Activated CD4-positive, alpha-beta T cell treated with anti-CD3 and anti-CD28 coated beads for 36 hours (primary cell): ENCODE results near the gene ZMIZ1. TPM values are rescaled to one million over a fixed set of nuclear protein-coding genes. Genes with fewer than 3 reads are reported as not detected.

Experiments
- ATAC-seq: fragments of 200-7000 bp; cut with Tn5 transposase; one replicate; pipeline ENCODE4 v1.10.0; 2021; ENCODE audit warnings: mild to moderate bottlenecking, moderate library complexity
- CTCF ChIA-PET: fragments of 350-600 bp; sonication (Branson Sonifier 250); formaldehyde crosslinking; loops from one replicate; lab custom pipeline; 2021; ENCODE audit warnings: antibody characterized with exemption; lab: Charles Lee
- POLR2A ChIA-PET: fragments of 350-600 bp; sonication (Branson Sonifier 250); formaldehyde crosslinking; loops from one replicate; lab custom pipeline; 2021; ENCODE audit warnings: antibody characterized with exemption, inconsistent platforms; lab: Charles Lee
- DNase-seq: peaks from one replicate; pipeline ENCODE4 v3.0.0-alpha.2; 2020
- H3K27ac Mint-ChIP-seq: one replicate; pipeline ENCODE4 v1.8.0; 2021; ENCODE audit warnings: mixed read lengths
- H3K27me3 Mint-ChIP-seq: one replicate; pipeline ENCODE4 v1.8.0; 2021; ENCODE audit warnings: mixed read lengths
- H3K36me3 Mint-ChIP-seq: one replicate; pipeline ENCODE4 v1.8.0; 2021; ENCODE audit warnings: low read depth, mixed read lengths
- H3K4me1 Mint-ChIP-seq: one replicate; pipeline ENCODE4 v1.8.0; 2021; ENCODE audit warnings: mixed read lengths
- H3K4me3 Mint-ChIP-seq: one replicate; pipeline ENCODE4 v1.8.0; 2021; ENCODE audit warnings: mild to moderate bottlenecking, moderate library complexity, mixed read lengths
- H3K9me3 Mint-ChIP-seq: one replicate; pipeline ENCODE4 v1.8.0; 2021; ENCODE audit warnings: low read depth, mixed read lengths
- intact Hi-C, 2 experiments: fragments of 100-400 bp; cut with DNase I in 1 of 2; cut with micrococcal nuclease in 1 of 2; formaldehyde crosslinking; loops; one replicate each; pipeline versions ENCODE4 v1.14.2 to v1.15.1; 2022 to 2024; cut with DNase I, micrococcal nuclease
- total RNA-seq, 2 experiments: library from RNA; stranded (reverse); gene quantifications; one replicate each; pipeline ENCODE4 v1.2.3, GENCODE V29; 2021

ZMIZ1 gene
- total RNA-seq, 2 experiments from 2014 or later = 33.9 to 34.3 TPM

DNA sequence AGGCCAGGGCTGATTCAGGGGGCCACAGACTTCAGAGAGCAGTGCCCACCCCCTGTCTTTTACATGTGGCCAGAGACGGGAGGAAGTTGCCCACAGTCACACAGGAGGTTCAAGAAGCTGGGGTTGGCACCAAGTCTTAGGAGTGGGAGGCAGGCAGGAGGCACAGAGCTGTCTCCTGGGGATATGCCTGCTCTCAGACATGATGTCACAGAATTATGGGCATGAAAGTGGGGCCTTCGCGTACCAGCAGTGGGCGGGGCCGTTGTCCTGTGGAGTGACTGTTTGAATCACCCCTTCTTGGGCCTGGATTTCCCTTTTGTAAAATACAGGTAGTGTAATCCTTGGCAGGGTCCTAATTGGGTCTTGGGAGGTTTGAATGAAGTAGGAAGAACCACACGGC, 197.3 kb downstream of the ZMIZ1 start:
- H3K9me3 Mint-ChIP-seq = no peaks in the 10 kb centered on the region

DNA sequence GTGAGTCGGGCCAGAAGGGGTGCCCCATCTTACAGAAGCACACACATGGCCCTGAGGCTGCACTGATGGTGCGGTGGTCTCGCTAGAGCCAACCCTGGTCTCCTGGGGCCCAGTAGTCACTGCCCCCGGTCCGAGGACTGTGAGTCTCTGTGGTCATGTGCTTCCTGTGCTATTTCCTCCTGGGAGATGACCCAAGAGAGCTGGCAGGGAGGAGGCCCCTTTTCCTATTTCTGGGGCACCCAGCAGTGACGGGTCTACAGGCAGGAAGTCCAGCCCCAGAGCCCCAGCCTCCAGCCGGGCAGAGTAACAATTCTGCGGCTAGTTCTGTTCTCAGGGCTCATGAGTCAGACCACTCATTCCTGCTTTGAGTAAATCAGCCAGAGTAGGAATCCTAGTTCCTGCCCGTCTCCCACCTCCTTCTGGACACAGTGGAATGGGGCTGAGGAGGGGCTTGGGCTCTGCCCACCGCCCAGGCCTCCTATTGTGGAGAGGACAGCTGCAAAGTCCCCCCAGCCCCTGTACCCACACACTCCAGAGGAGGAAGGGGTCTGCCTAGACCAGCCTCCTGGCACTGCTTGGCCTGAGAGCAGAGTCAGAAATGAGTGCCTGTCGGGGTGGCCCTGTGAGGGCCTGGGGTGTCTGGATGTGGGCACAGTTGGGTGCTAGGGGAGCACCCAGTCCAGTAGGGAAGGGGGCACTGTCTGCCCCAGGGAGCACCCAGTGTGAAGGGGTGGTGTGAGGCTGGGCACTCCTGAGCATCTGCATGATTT, 198.0 kb downstream of the ZMIZ1 start:
- peak overlapping the region; percentile 26 for H3K27ac Mint-ChIP-seq
- DNase-seq = peak; percentile 54
- H3K36me3 Mint-ChIP-seq = no peaks in the 10 kb centered on the region
- no peaks in the 10 kb centered on the region for H3K9me3 Mint-ChIP-seq
- intact Hi-C loops = no loop called here
- ChIA-PET CTCF (interaction anchor here (0.6 to 0.7 kb wide), 3 partner anchors 52 to 1237 kb away, joined by 3 to 4 read pairs (median 3); partner anchors contain the start of gene POLR3A), POLR2A (no interaction called here)
- ATAC-seq = peak; percentile 75
- no peaks in the 10 kb centered on the region for H3K27me3 Mint-ChIP-seq
- no peak overlapping the region for H3K4me3 Mint-ChIP-seq
- peaks cover 21% of the 10 kb centered on the region for H3K4me1 Mint-ChIP-seq

More for the DNA sequence above, 197.3 kb downstream of the ZMIZ1 start:
- POLR2A ChIA-PET = no interaction called here
- Mint-ChIP-seq H3K4me1 (peaks cover 21% of the 10 kb centered on the region), H3K27me3 (no peaks in the 10 kb centered on the region), H3K36me3 (no peaks in the 10 kb centered on the region), H3K4me3 (no peak overlapping the region), H3K27ac (peak overlapping the region; percentile 26)
- peak; percentile 63 for DNase-seq
- intact Hi-C loops = no loop called here
- CTCF ChIA-PET = interaction anchor here (0.6 kb wide), 1 partner anchor 67 kb away, joined by 3 read pairs; no protein-coding TSS in a partner anchor
- ATAC-seq = peak; percentile 64

- no peaks in the 10 kb centered on the region for H3K27me3 Mint-ChIP-seq
- POLR2A ChIA-PET = no interaction called here
Observed at GRCh38 chr10:79267499-79267898, 198.7 kb downstream of the ZMIZ1 start.

DNA sequence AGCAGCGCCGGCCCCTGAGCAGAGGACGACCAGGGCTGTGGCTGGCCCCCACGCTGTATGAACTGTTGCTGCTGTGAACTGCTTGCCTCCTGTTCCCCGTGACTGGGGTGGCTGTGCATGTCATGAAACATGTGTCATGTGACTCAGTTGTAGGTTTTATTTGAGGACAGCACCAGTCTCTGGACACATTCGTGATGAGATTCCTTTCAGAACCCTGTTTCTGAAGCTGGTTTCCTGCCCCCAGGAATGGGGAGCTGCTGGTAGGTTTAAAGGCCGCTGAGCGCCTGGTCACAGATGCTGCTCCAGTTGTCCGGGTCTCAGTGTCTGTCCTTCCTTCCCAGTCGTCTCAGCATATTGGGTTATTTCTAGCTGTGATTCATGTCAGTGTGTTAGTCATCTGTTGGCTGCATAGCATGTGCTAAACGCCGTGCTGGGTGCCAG, 199.4 kb downstream of the ZMIZ1 start:
- H3K36me3 Mint-ChIP-seq = no peaks in the 10 kb centered on the region
- ChIA-PET CTCF (interaction anchor here (0.6 kb wide), 1 partner anchor 229 kb away, joined by 3 read pairs; no protein-coding TSS in a partner anchor), POLR2A (no interaction called here)
- no peaks in the 10 kb centered on the region for H3K27me3 Mint-ChIP-seq
- DNase-seq = no peak
- intact Hi-C loops = no loop called here
- peaks cover 21% of the 10 kb centered on the region for H3K4me1 Mint-ChIP-seq
- H3K4me3 Mint-ChIP-seq = no peak overlapping the region
- no peaks in the 10 kb centered on the region for H3K9me3 Mint-ChIP-seq
- no peak overlapping the region for H3K27ac Mint-ChIP-seq
- ATAC-seq = no peak

More at GRCh38 chr10:79267499-79267898, 198.7 kb downstream of the ZMIZ1 start:
- intact Hi-C loops = no loop called here
- ATAC-seq (no peak), DNase-seq (peak; percentile 16)
- peaks cover 21% of the 10 kb centered on the region for H3K4me1 Mint-ChIP-seq
- no peaks in the 10 kb centered on the region for H3K36me3 Mint-ChIP-seq
- H3K9me3 Mint-ChIP-seq = no peaks in the 10 kb centered on the region
- H3K27ac Mint-ChIP-seq = no peak overlapping the region
- H3K4me3 Mint-ChIP-seq = no peak overlapping the region
- CTCF ChIA-PET = interaction anchor here (0.6 to 0.7 kb wide), 2 partner anchors 52 to 1238 kb away, joined by 3 to 4 read pairs; partner anchors contain the start of gene POLR3A

GRCh38 chr10:79268742-79269141, 200.0 kb downstream of the ZMIZ1 start:
- Mint-ChIP-seq H3K27me3 (no peaks in the 10 kb centered on the region), H3K4me3 (no peak overlapping the region), H3K4me1 (peaks cover 21% of the 10 kb centered on the region), H3K36me3 (no peaks in the 10 kb centered on the region), H3K27ac (no peak overlapping the region), H3K9me3 (no peaks in the 10 kb centered on the region)
- DNase-seq (no peak), ATAC-seq (no peak)
- intact Hi-C loops = no loop called here
- ChIA-PET POLR2A (no interaction called here), CTCF (interaction anchor here (0.6 to 1.0 kb wide), 2 partner anchors 9 to 230 kb away, joined by 3 to 4 read pairs; no protein-coding TSS in a partner anchor)

- no peak for DNase-seq
- peaks cover 21% of the 10 kb centered on the region for H3K4me1 Mint-ChIP-seq
- ATAC-seq = no peak
- intact Hi-C loops = no loop called here
- no peak overlapping the region for H3K4me3 Mint-ChIP-seq
- CTCF ChIA-PET = interaction anchor here (1.0 kb wide), 1 partner anchor 8 kb away, joined by 4 read pairs; no protein-coding TSS in a partner anchor
- no peaks in the 10 kb centered on the region for H3K9me3 Mint-ChIP-seq
- POLR2A ChIA-PET = no interaction called here
- H3K27me3 Mint-ChIP-seq = no peaks in the 10 kb centered on the region
- H3K27ac Mint-ChIP-seq = peak overlapping the region; percentile 51
- no peaks in the 10 kb centered on the region for H3K36me3 Mint-ChIP-seq
Observed at GRCh38 chr10:79269443-79269842, 200.7 kb downstream of the ZMIZ1 start.

GRCh38 chr10:79269969-79270368, 201.2 kb downstream of the ZMIZ1 start:
- Mint-ChIP-seq H3K4me1 (peaks cover 21% of the 10 kb centered on the region), H3K27me3 (no peaks in the 10 kb centered on the region), H3K9me3 (no peaks in the 10 kb centered on the region), H3K4me3 (no peak overlapping the region), H3K27ac (no peak overlapping the region), H3K36me3 (no peaks in the 10 kb centered on the region)
- intact Hi-C loops = no loop called here
- DNase-seq (no peak), ATAC-seq (no peak)
- ChIA-PET CTCF (no interaction called here), POLR2A (no interaction called here)

DNA sequence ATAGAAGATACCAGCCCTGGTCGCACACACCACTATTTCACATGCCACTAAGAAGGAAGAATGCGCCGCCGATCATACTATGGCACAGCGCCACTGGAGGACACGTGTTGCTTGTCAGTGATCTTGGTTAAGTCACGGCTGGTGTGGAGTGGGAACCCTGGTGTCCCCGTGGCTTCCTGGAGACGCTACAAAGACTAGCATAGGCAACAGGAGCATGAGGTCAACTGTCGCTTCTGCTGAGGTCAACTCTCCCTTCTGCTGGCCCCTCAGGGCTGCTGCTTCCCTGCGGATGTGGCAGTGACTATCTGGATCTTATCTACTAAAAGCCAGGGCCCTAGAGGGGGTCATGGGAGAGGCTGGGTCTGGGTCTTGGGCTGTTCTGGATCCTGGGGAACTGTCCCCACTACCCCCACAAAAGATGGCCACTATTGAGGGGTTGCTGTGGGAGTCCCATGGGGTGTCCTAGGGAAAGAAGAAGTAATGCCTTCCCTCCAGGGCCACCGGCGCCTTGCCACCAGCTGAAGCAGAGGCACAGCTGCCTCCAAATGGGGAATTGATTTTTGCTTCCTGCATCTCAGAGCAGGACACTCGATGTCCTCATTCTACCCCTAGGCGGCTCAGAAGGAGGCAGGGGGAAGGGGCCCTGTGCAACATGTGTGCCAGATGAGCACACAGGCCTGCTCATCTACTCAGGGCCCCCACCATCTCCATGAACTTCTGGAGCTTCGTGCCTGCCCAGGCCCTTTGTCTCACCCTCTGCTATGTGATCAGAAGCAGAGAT, 201.9 kb downstream of the ZMIZ1 start:
- intact Hi-C loops = no loop called here
- CTCF ChIA-PET = interaction anchor here (1.0 kb wide), 1 partner anchor 64 kb away, joined by 3 read pairs; no protein-coding TSS in a partner anchor
- ATAC-seq (no peak), DNase-seq (no peak)
- no peaks in the 10 kb centered on the region for H3K36me3 Mint-ChIP-seq
- H3K9me3 Mint-ChIP-seq = no peaks in the 10 kb centered on the region
- no peak overlapping the region for H3K27ac Mint-ChIP-seq
- POLR2A ChIA-PET = no interaction called here
- H3K4me1 Mint-ChIP-seq = peaks cover 17% of the 10 kb centered on the region
- H3K27me3 Mint-ChIP-seq = no peaks in the 10 kb centered on the region
- no peak overlapping the region for H3K4me3 Mint-ChIP-seq

DNA sequence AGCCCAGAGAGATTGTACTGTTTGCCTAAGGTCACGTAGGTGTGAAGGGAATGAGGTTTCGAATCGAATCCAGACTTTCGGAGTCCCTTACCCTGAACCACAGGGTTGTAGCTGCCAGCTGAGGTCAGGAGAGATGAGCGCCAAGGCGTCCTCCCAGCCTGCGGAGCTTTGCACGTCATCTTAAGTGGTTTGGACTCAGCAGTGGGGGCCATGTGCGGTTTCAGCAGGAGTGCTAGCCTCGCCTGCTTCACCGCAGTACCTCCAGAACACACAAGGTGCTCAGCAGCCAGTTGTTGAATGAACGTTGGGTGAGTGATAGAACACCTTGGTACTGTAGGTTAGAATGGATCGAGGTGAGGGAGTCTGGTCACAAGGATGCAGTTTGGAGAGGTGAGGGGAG, 203.6 kb downstream of the ZMIZ1 start:
- peaks cover 2% of the 10 kb centered on the region for H3K36me3 Mint-ChIP-seq
- no peak overlapping the region for H3K4me3 Mint-ChIP-seq
- ChIA-PET CTCF (interaction anchor here (0.6 kb wide), 1 partner anchor 30 kb away, joined by 3 read pairs; no protein-coding TSS in a partner anchor), POLR2A (no interaction called here)
- intact Hi-C loops = no loop called here
- ATAC-seq = no peak
- no peak for DNase-seq
- peaks cover under 1% of the 10 kb centered on the region for H3K4me1 Mint-ChIP-seq
- H3K9me3 Mint-ChIP-seq = no peaks in the 10 kb centered on the region
- no peaks in the 10 kb centered on the region for H3K27me3 Mint-ChIP-seq
- H3K27ac Mint-ChIP-seq = no peak overlapping the region

GRCh38 chr10:79273604-79274003, 204.8 kb downstream of the ZMIZ1 start:
- intact Hi-C loops = no loop called here
- ChIA-PET CTCF (no interaction called here), POLR2A (no interaction called here)
- no peak overlapping the region for H3K27ac Mint-ChIP-seq
- ATAC-seq (no peak), DNase-seq (no peak)
- H3K36me3 Mint-ChIP-seq = peaks cover 8% of the 10 kb centered on the region
- no peaks in the 10 kb centered on the region for H3K27me3 Mint-ChIP-seq
- H3K4me3 Mint-ChIP-seq = no peak overlapping the region
- H3K9me3 Mint-ChIP-seq = no peaks in the 10 kb centered on the region
- H3K4me1 Mint-ChIP-seq = no peaks in the 10 kb centered on the region

DNA sequence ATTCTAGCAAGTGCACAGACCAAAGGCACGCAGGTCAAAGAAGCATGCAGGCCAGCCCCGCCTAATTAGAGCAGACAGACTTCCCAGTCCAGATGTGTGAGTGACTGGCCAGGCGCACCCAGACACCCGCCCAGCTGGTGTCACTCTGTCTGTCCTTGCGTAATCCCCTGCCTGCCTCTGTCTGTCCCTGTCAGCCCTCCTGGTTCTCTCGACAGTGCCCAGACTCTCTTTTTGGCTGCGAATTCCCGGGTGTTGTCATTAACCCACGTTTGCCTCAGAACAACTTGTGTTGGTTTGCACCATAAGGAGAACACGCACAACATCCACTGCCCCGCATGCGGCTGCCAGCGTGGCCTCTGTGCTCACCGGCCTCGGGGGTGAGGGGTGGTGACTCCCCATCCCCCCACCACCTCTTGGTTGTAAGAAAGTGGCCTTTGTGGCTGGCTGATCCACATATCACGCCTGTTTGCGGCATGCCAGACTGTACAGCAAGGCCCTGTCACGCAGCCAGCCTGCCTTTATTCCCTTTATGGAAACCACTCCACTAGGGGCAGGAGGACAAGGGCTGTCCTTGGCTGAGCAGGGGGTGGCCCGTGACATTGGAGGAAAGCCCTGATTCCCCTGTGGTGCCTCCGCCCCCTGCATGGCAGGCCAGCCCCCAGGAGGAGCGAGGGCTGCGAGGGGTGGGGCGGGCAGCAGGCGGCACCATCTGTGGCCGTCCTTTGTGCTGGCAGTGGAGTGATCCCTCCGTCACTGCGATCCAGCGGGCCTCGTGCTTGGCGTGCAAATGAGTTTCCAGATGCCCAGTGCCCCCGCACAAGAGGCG, 205.7 kb downstream of the ZMIZ1 start:
- DNase-seq = no peak
- Mint-ChIP-seq H3K9me3 (no peaks in the 10 kb centered on the region), H3K36me3 (peaks cover 12% of the 10 kb centered on the region), H3K4me3 (no peak overlapping the region), H3K27me3 (no peaks in the 10 kb centered on the region), H3K4me1 (no peaks in the 10 kb centered on the region), H3K27ac (no peak overlapping the region)
- intact Hi-C loops = no loop called here
- ChIA-PET CTCF (no interaction called here), POLR2A (no interaction called here)
- ATAC-seq = no peak
